ENCODE results near the gene SEC61A1.
A peak's percentile ranks its signal among the peaks of the same experiment; 100 is the strongest.

Gene SEC61A1

DNA sequence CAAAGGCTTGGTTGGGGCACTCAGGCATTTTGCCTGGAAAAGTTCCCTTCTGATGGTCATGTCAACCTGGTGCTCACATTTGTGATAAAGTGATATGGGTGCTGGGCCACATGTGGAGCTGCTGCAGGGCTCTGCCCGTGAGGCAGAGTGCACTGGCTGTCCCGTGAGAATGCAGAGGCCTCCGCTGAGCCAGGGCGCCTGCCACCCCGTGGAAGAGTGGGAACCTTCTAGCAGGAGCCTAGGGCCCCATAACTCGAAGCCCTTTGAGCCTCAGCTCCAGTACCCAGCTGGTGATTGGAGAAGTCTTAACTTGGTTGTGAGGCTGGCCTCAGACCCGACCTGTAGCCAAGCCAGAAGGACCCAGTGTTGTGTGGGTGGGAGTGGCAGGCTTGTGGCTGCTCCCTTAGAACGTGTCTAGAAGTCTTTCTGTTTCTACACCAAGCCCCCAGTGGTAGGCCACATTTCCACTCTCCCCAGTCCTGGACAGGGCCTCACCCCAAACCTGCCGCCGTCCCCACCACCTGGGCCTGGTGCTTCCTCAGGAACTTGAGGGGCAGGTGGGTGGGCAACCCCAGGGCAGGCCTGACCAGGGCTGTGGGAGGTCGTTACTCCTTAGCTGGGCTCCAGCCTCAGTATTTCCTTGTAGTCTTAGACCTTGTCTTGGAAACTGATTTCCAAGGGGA, 19.7 kb downstream of the SEC61A1 start:
- H3K4me3 ChIP-seq (replicated peaks in 1 of 2; ENCODE audit: low read depth in 2 of 2, low read length in 2 of 2), result no peak overlapping the region
- TF ChIP-seq, protein P1, sequence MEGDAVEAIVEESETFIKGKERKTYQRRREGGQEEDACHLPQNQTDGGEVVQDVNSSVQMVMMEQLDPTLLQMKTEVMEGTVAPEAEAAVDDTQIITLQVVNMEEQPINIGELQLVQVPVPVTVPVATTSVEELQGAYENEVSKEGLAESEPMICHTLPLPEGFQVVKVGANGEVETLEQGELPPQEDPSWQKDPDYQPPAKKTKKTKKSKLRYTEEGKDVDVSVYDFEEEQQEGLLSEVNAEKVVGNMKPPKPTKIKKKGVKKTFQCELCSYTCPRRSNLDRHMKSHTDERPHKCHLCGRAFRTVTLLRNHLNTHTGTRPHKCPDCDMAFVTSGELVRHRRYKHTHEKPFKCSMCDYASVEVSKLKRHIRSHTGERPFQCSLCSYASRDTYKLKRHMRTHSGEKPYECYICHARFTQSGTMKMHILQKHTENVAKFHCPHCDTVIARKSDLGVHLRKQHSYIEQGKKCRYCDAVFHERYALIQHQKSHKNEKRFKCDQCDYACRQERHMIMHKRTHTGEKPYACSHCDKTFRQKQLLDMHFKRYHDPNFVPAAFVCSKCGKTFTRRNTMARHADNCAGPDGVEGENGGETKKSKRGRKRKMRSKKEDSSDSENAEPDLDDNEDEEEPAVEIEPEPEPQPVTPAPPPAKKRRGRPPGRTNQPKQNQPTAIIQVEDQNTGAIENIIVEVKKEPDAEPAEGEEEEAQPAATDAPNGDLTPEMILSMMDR (IDR thresholded peaks at IDR 0.05; ENCODE audit: low read depth, low read length), result no peak
- DNase-seq (ENCODE audit: low read depth in 2 of 2), result no peak

- no peak overlapping the region for H3K4me3 ChIP-seq (replicated peaks in 1 of 2; ENCODE audit: low read depth in 2 of 2, low read length in 2 of 2)
- no peak for DNase-seq (ENCODE audit: low read depth in 2 of 2)
- TF ChIP-seq, protein P1 (IDR thresholded peaks at IDR 0.05; ENCODE audit: low read depth, low read length), result no peak
Measured at GRCh38 chr3:128072454-128073184, 20.4 kb downstream of the SEC61A1 start.

- no peak overlapping the region for H3K4me3 ChIP-seq (replicated peaks in 1 of 2; ENCODE audit: low read depth in 2 of 2, low read length in 2 of 2)
Measured at GRCh38 chr3:128073185-128073725, 21.0 kb downstream of the SEC61A1 start.

DNA sequence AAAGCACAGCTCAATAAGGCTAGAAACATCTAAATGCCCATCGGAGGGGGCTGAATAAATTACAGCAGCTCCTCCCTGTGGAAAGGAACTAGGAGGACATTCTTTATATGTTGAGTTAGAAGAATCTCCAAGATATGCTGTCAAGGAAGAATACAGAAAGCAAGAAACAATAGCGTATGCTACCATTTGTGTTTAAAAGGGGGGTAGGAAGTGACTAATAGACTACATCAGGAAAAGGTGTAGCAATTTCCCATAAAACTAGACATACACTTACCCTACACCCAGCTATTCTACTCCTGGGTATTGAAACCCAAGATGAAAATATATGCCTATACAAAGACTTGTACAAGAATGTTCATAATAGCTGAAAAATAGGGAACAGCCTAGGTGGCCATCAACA, 21.6 kb downstream of the SEC61A1 start:
- TF ChIP-seq, protein P1 (IDR thresholded peaks at IDR 0.05; ENCODE audit: low read depth, low read length), result peak; percentile 1
- no peak overlapping the region for H3K4me3 ChIP-seq (replicated peaks in 1 of 2; ENCODE audit: low read depth in 2 of 2, low read length in 2 of 2)
- DNase-seq (ENCODE audit: low read depth in 2 of 2), result peak; percentile 61 to 71

More at GRCh38 chr3:128073185-128073725, 21.0 kb downstream of the SEC61A1 start:
- no peak for DNase-seq (ENCODE audit: low read depth in 2 of 2)
- TF ChIP-seq, protein P1 (IDR thresholded peaks at IDR 0.05; ENCODE audit: low read depth, low read length), result no peak

DNA sequence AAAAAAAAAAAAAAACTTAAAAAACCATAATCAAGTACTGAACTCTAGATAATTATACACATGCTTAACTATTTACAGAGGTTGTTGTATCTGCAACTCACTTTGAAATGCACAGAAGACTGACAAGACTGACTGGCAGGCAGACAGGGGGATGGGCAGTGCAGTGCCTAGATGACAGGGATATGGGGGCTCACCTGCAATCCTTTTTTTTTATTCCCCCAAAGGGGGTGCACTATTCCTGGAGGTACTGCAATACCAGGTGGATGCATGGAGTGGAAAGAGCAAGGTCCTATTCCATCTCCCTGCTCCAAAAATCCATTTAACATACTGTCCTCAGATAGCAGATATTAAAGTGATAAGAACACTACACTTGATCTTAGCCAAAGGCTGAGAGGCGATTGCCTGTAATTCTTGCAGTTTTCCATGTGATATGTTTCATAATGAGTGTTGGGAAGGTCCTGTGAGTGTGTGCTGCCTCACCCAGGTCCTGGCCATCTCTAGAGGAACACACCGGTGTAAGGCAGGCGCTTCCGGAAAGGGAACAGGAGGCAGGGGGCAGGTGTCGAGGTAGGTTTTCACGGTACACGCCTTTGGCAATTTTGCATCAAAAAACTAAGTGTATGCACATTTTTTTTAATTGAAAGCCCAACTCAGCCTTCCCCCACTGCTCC, 22.7 kb downstream of the SEC61A1 start:
- no peak overlapping the region for H3K4me3 ChIP-seq (replicated peaks in 1 of 2; ENCODE audit: low read depth in 2 of 2, low read length in 2 of 2)
- TF ChIP-seq, protein P1 (IDR thresholded peaks at IDR 0.05; ENCODE audit: low read depth, low read length), result no peak
- DNase-seq (ENCODE audit: low read depth in 2 of 2), result peak in 1 of 2 donors; percentile 21

DNA sequence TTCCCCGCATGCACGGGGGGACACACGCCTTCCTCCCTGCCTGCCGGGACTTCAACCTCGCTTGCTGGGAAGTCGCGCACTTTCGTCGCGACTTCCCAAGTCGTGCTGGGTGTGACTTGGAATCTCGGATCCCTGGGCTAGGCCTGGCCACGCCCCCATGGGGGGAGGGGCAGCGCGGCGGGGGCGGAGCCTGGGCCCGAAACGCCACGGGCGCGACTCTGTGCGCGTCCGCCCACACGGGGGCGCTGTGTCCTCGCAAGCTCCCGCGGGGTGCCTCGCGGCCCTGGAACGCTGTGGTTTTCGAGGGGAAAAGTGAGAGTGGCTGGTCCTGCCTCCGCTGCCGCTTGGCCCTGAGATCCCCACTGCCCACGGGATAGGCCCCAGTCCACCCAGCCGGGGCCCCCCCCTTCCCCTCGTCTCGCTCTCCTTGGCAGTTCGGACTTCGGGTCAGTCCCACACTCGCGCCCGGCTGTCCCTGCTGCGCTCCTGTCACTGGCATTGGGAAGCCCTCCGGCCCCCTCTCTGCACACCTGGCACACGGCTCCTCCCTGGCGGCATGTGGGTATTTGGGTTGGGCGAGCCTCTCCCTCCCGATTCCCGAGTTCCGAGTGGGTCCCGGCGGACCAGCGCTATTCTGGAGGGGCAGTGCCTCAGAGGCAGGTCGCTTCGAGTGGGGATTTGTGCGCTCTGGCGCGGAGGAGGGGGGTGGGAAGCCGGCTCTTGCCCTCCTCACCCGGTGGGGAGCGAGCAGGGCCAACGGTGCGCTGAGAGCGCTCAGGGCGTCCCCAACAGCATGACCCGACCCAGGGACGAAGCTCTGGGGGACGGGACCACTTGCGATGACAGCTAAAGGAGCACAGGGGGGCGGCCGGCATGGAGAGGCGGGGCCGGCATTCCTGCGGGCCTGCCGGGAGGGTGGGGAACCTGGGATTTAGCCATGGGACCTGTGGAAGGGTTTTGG, 23.6 kb downstream of the SEC61A1 start:
- peak; percentile 86 to 88 for DNase-seq (ENCODE audit: low read depth in 2 of 2)
- TF ChIP-seq, protein P1 (IDR thresholded peaks at IDR 0.05; ENCODE audit: low read depth, low read length), result peak; percentile 64
- H3K4me3 ChIP-seq (replicated peaks in 1 of 2; ENCODE audit: low read depth in 2 of 2, low read length in 2 of 2), result peak overlapping the region; percentile 36 to 40

Measured in cardiac fibroblast (primary cell).